SK-N-SH treated with all-trans-retinoic acid at 6 μM for 48 hours (cell line): ENCODE results near the gene DIP2C.

ENCODE experiments used
- ATAC-seq: fragments of 200-7000 bp; cut with Tn5 transposase; 3 replicates; pipeline ENCODE4 v1.9.1; 2020; ENCODE audit warnings: mild to moderate bottlenecking, moderate library complexity
- BACH2 ChIP-seq: fragments of 250-450 bp; sonication (Bioruptor Pico); IDR thresholded peaks from 2 replicates; pipeline ENCODE4 v1.9.0; 2021; ENCODE audit warnings: mild to moderate bottlenecking, borderline replicate concordance
- CSDC2 ChIP-seq: fragments of 250-450 bp; sonication (Bioruptor Pico); IDR thresholded peaks from 2 replicates; pipeline ENCODE4 v1.5.0; 2020; ENCODE audit warnings: mild to moderate bottlenecking, moderate library complexity
- ESRRG ChIP-seq: fragments of 250-450 bp; sonication (Bioruptor Pico); IDR thresholded peaks from 2 replicates; pipeline ENCODE4 v1.6.1; 2021; ENCODE audit warnings: mild to moderate bottlenecking
- GLIS3 ChIP-seq: fragments of 250-450 bp; sonication (Bioruptor Pico); IDR thresholded peaks from 2 replicates; pipeline ENCODE4 v1.5.0; 2020; ENCODE audit warnings: mild to moderate bottlenecking, moderate library complexity
- ISL1 ChIP-seq: fragments of 250-450 bp; sonication (Bioruptor Pico); IDR thresholded peaks from 2 replicates; pipeline ENCODE4 v2.1.2; 2022; ENCODE audit warnings: mild to moderate bottlenecking, moderate library complexity
- OSR1 ChIP-seq: fragments of 250-450 bp; sonication (Bioruptor Pico); IDR thresholded peaks from 2 replicates; pipeline ENCODE4 v1.8.0; 2022; ENCODE audit warnings: moderate library complexity, mild to moderate bottlenecking, inconsistent platforms
- PPARA ChIP-seq: fragments of 250-450 bp; sonication (Bioruptor Pico); IDR thresholded peaks from 2 replicates; pipeline ENCODE4 v1.5.0; 2020; ENCODE audit warnings: mild to moderate bottlenecking, borderline replicate concordance
- SNAI2 ChIP-seq: fragments of 250-450 bp; sonication (Bioruptor Pico); IDR thresholded peaks from 2 replicates; pipeline ENCODE4 v1.5.0; 2020; ENCODE audit warnings: mild to moderate bottlenecking, moderate library complexity
- TCF4 ChIP-seq: fragments of 250-450 bp; sonication (Bioruptor Pico); IDR thresholded peaks from 2 replicates; pipeline ENCODE4 v1.8.0; 2021; ENCODE audit warnings: mild to moderate bottlenecking, moderate library complexity, borderline replicate concordance
- TOX ChIP-seq: fragments of 250-450 bp; sonication (Bioruptor Pico); IDR thresholded peaks from 2 replicates; pipeline ENCODE4 v1.8.0; 2021; ENCODE audit warnings: mild to moderate bottlenecking, moderate library complexity, borderline replicate concordance
- ZC3H10 ChIP-seq: fragments of 250-450 bp; sonication (Bioruptor Pico); IDR thresholded peaks from 2 replicates; pipeline ENCODE4 v1.5.1; 2021; ENCODE audit warnings: mild to moderate bottlenecking, moderate library complexity
- ZFP30 ChIP-seq: fragments of 450-650 bp; formaldehyde crosslinking; IDR thresholded peaks from 2 replicates; pipeline ENCODE4 v1.5.0; 2022; ENCODE audit warnings: mild to moderate bottlenecking, moderate library complexity
- ZNF565 ChIP-seq: fragments of 450-650 bp; formaldehyde crosslinking; conservative IDR thresholded peaks from 2 replicates; pipeline ENCODE4 v1.5.0; 2020; ENCODE audit warnings: low read depth, mild to moderate bottlenecking, moderate library complexity
- ZNF70 ChIP-seq: fragments of 450-650 bp; formaldehyde crosslinking; IDR thresholded peaks from 2 replicates; pipeline ENCODE4 v1.5.0; 2020; ENCODE audit warnings: mild to moderate bottlenecking, moderate library complexity
- ZNF8 ChIP-seq: fragments of 450-650 bp; formaldehyde crosslinking; IDR thresholded peaks from 2 replicates; pipeline ENCODE4 v1.5.0; 2020; ENCODE audit warnings: mild to moderate bottlenecking, moderate library complexity
- TF ChIP-seq, protein P1 (sequence below): fragments of 250-450 bp; sonication (Bioruptor Pico); IDR thresholded peaks from 2 replicates; pipeline ENCODE4 v1.5.0; 2020; ENCODE audit warnings: mild to moderate bottlenecking, moderate library complexity
- TF ChIP-seq, protein P2 (sequence below): fragments of 250-450 bp; sonication (Bioruptor Pico); IDR thresholded peaks from 2 replicates; pipeline ENCODE4 v1.5.1; 2020; ENCODE audit warnings: low read depth, mild to moderate bottlenecking, moderate library complexity
- TF ChIP-seq, protein P3 (sequence below): fragments of 250-450 bp; sonication (Bioruptor Pico); IDR thresholded peaks from 2 replicates; pipeline ENCODE4 v1.8.0; 2021; ENCODE audit warnings: low read depth, mild to moderate bottlenecking, moderate library complexity, borderline replicate concordance
- TF ChIP-seq, protein P4 (sequence below): fragments of 250-450 bp; sonication (Bioruptor Pico); IDR thresholded peaks from 2 replicates; pipeline ENCODE4 v1.5.1; 2021; ENCODE audit warnings: mild to moderate bottlenecking, moderate library complexity
- TF ChIP-seq, protein P5 (sequence below): fragments of 250-450 bp; sonication (Bioruptor Pico); IDR thresholded peaks from 2 replicates; pipeline ENCODE4 v1.8.0; 2020; ENCODE audit warnings: mild to moderate bottlenecking, moderate library complexity, borderline replicate concordance

DIP2C gene

DNA sequence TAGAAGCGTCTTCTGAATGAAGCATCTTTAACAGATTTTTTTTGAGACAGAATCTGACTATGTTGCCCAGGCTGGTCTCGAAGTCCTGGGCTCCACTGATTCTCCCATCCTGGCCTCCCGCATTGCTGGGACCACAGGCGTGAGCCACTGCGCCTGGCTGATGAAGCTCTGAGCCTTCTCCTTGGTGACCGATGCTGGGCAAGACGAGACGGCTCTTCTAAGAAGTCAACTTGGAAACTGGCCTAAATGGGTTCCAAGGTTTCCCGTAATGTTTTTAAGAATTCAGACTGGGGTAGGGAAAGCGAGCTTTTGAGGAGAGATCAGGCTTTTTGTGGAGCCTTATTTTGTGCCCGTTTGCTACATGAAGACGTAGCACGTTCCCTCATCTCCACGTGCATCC lies 329.7 kb downstream of the DIP2C start:
- no peak for ATAC-seq
- TF ChIP-seq BACH2 (CRISPR knock-in tag) = no peak
- TF ChIP-seq, protein P1, sequence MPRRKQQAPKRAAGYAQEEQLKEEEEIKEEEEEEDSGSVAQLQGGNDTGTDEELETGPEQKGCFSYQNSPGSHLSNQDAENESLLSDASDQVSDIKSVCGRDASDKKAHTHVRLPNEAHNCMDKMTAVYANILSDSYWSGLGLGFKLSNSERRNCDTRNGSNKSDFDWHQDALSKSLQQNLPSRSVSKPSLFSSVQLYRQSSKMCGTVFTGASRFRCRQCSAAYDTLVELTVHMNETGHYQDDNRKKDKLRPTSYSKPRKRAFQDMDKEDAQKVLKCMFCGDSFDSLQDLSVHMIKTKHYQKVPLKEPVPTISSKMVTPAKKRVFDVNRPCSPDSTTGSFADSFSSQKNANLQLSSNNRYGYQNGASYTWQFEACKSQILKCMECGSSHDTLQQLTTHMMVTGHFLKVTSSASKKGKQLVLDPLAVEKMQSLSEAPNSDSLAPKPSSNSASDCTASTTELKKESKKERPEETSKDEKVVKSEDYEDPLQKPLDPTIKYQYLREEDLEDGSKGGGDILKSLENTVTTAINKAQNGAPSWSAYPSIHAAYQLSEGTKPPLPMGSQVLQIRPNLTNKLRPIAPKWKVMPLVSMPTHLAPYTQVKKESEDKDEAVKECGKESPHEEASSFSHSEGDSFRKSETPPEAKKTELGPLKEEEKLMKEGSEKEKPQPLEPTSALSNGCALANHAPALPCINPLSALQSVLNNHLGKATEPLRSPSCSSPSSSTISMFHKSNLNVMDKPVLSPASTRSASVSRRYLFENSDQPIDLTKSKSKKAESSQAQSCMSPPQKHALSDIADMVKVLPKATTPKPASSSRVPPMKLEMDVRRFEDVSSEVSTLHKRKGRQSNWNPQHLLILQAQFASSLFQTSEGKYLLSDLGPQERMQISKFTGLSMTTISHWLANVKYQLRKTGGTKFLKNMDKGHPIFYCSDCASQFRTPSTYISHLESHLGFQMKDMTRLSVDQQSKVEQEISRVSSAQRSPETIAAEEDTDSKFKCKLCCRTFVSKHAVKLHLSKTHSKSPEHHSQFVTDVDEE (CRISPR knock-in tag) = no peak
- TF ChIP-seq TCF4 (CRISPR knock-in tag) = no peak
- no peak for TF ChIP-seq TOX (CRISPR knock-in tag)
- TF ChIP-seq, protein P2, sequence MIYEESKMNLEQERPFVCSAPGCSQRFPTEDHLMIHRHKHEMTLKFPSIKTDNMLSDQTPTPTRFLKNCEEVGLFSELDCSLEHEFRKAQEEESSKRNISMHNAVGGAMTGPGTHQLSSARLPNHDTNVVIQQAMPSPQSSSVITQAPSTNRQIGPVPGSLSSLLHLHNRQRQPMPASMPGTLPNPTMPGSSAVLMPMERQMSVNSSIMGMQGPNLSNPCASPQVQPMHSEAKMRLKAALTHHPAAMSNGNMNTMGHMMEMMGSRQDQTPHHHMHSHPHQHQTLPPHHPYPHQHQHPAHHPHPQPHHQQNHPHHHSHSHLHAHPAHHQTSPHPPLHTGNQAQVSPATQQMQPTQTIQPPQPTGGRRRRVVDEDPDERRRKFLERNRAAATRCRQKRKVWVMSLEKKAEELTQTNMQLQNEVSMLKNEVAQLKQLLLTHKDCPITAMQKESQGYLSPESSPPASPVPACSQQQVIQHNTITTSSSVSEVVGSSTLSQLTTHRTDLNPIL = no peak
- no peak for TF ChIP-seq PPARA (CRISPR knock-in tag)
- TF ChIP-seq, protein P3, sequence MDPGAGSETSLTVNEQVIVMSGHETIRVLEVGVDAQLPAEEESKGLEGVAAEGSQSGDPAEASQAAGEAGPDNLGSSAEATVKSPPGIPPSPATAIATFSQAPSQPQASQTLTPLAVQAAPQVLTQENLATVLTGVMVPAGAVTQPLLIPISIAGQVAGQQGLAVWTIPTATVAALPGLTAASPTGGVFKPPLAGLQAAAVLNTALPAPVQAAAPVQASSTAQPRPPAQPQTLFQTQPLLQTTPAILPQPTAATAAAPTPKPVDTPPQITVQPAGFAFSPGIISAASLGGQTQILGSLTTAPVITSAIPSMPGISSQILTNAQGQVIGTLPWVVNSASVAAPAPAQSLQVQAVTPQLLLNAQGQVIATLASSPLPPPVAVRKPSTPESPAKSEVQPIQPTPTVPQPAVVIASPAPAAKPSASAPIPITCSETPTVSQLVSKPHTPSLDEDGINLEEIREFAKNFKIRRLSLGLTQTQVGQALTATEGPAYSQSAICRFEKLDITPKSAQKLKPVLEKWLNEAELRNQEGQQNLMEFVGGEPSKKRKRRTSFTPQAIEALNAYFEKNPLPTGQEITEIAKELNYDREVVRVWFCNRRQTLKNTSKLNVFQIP (CRISPR knock-in tag) = no peak
- no peak for TF ChIP-seq ZNF70 (CRISPR knock-in tag)
- TF ChIP-seq ZFP30 (CRISPR knock-in tag) = no peak

DNA sequence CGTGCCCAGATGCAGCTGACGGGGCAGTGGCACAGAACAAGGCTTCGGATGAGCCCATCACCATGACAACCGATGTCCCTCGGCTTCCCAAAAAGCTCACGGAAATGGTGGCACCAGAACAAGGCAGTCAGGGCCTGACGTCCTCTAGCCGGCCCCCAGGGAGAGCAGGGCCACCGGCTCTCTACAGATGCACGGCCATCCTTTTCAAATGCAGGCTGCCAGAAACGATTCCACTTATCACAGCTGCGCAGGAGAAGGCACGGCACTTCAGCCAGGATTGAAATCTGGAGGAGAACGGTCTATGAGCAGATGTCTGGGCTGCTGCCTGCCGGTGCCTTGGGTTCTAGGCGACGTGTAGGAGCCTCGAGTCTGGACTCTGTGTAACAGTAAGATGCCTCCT lies 330.4 kb downstream of the DIP2C start:
- TF ChIP-seq ZNF565 (no peak), PPARA (CRISPR knock-in tag) (no peak), ISL1 (CRISPR knock-in tag) (no peak), ZNF70 (CRISPR knock-in tag) (no peak), ZC3H10 (no peak), OSR1 (CRISPR knock-in tag) (no peak), TOX (CRISPR knock-in tag) (no peak), GLIS3 (CRISPR knock-in tag) (no peak), ZFP30 (CRISPR knock-in tag) (no peak), BACH2 (CRISPR knock-in tag) (no peak), CSDC2 (no peak)
- TF ChIP-seq, protein P4, sequence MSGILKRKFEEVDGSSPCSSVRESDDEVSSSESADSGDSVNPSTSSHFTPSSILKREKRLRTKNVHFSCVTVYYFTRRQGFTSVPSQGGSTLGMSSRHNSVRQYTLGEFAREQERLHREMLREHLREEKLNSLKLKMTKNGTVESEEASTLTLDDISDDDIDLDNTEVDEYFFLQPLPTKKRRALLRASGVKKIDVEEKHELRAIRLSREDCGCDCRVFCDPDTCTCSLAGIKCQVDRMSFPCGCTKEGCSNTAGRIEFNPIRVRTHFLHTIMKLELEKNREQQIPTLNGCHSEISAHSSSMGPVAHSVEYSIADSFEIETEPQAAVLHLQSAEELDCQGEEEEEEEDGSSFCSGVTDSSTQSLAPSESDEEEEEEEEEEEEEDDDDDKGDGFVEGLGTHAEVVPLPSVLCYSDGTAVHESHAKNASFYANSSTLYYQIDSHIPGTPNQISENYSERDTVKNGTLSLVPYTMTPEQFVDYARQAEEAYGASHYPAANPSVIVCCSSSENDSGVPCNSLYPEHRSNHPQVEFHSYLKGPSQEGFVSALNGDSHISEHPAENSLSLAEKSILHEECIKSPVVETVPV (CRISPR knock-in tag) = no peak
- TF ChIP-seq, protein P5, sequence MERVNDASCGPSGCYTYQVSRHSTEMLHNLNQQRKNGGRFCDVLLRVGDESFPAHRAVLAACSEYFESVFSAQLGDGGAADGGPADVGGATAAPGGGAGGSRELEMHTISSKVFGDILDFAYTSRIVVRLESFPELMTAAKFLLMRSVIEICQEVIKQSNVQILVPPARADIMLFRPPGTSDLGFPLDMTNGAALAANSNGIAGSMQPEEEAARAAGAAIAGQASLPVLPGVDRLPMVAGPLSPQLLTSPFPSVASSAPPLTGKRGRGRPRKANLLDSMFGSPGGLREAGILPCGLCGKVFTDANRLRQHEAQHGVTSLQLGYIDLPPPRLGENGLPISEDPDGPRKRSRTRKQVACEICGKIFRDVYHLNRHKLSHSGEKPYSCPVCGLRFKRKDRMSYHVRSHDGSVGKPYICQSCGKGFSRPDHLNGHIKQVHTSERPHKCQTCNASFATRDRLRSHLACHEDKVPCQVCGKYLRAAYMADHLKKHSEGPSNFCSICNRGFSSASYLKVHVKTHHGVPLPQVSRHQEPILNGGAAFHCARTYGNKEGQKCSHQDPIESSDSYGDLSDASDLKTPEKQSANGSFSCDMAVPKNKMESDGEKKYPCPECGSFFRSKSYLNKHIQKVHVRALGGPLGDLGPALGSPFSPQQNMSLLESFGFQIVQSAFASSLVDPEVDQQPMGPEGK (CRISPR knock-in tag) = no peak
- TF ChIP-seq, protein P2 = no peak
- ATAC-seq = no peak

DNA sequence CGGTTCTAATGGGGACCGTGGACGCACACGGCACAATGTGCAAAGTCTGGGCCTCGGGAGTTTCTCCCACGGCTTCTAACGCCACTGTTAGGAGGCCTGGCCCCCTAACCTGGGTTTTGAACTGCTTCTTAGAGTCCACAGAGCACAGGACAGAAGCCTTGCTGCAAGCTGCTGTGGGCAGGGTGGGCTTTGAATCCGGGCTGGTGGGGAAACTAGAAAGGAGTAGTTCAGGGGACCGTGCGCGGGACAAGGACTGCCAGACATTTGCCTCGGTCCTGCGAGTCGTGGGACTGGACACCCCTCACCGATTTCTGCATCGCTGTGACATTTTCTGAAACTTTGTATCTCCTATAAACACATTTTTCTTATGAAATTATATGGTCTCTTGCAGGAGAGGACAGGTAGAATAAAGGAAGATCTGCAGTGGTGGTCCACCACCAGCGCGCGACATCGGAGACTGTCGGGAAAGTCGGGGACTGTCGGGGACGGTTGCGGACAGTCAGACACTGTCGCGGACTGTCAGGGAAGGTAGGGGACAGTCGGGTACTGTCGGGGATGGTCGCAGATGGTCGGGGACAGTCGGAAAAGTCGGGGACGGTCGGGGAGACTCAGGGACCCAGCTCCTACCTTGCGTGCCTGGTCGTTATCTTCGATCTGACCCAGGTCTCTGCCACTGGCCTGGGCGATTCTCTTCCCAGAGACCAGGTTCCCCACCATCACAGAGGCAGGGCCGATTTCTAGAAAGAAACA lies 332.1 kb downstream of the DIP2C start:
- no peak for ATAC-seq
- TF ChIP-seq ZNF565 (no peak), TOX (CRISPR knock-in tag) (no peak), ESRRG (CRISPR knock-in tag) (no peak), ZNF8 (no peak), SNAI2 (no peak), TCF4 (CRISPR knock-in tag) (no peak), OSR1 (CRISPR knock-in tag) (no peak)
- TF ChIP-seq, protein P5 (CRISPR knock-in tag) = no peak
- TF ChIP-seq, protein P3 (CRISPR knock-in tag) = no peak
- TF ChIP-seq, protein P4 (CRISPR knock-in tag) = no peak
